Transverse colon (tissue), 3 donors: ENCODE results near the gene RAB12.

ENCODE experiments used
- CTCF ChIP-seq, 5 experiments: fragments of 200-600 bp in 3 of 5; fragments of 450-650 bp in 2 of 5; sonication (generic) in 3 of 5; IDR thresholded peaks; 1 replicate in 2 of 5; 2 replicates in 3 of 5; pipeline ENCODE4 v1.5.1; 2016 to 2017; ENCODE audit warnings: antibody characterized with exemption in 5 of 5, inconsistent platforms in 3 of 5, mild to moderate bottlenecking in 2 of 5, moderate library complexity in 1 of 5
- EP300 ChIP-seq: sonication (generic); formaldehyde crosslinking; IDR thresholded peaks from one replicate; pipeline ENCODE4 v1.6.1; 2017; ENCODE audit warnings: antibody characterized with exemption, low read depth
- POLR2A ChIP-seq: fragments of 450-650 bp; IDR thresholded peaks from one replicate; pipeline ENCODE4 v1.6.1; 2016; ENCODE audit warnings: antibody characterized with exemption, mild to moderate bottlenecking, moderate library complexity

DNA sequence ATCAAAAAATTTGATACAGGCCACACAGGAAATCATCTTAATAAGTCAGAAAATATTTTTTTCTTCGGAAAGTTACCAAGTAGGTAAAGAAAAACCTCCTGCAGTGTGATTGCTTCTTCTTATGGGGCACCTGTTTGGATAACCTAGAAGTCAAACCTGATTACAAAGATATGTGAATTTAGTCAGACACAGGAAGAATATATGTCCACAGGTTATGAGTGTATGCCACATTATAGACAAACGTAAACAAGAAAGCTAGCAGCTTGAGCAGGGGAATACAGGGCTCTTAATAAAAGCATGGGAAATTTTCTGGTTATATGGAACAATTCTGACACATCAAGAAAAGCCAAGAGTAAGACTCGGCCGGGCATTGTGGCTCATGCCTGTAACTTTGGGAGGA is 60.3 kb downstream of the RAB12 start:
- no peak for TF ChIP-seq POLR2A
- no peak for TF ChIP-seq CTCF (IDR thresholded peaks at IDR 0.05)
- TF ChIP-seq EP300 = no peak
